Measurements from ENCODE around the gene BMP10. TPM values are rescaled to one million over a fixed set of nuclear protein-coding genes. Genes with fewer than 3 reads are reported as not detected.

BMP10 gene
- total and polyA plus RNA-seq, 9 donors = not detected

GRCh38 chr2:68825866-68826265 lies 45.3 kb downstream of the BMP10 start:
- Histone ChIP-seq H3K27ac (no peak overlapping the region), H3K4me1 (ENCODE audit: insufficient read depth) (peaks cover 10% of the 10 kb centered on the region), H3K9me3 (no peaks in the 10 kb centered on the region), H3K36me3 (no peaks in the 10 kb centered on the region), H3K4me3 (no peak overlapping the region), H3K27me3 (no peaks in the 10 kb centered on the region)
- intact Hi-C loops (cut with DNase I) = loop anchor here in 1 of 4 donors (10.0 kb wide), 1 partner anchor 79 kb away; no protein-coding TSS in a partner anchor
- 88 to 93% (median 90%) methylated on average over 5 of the region's 5 CpGs for WGBS, 3 donors
- TF ChIP-seq EP300 (IDR thresholded peaks at IDR 0.05) (no peak), CTCF (IDR thresholded peaks at IDR 0.05) (no peak), POLR2A (IDR thresholded peaks at IDR 0.05) (no peak)
- DNase-seq = no peak

GRCh38 chr2:68824831-68825230 lies 46.4 kb downstream of the BMP10 start:
- Histone ChIP-seq H3K27me3 (no peaks in the 10 kb centered on the region), H3K9me3 (no peaks in the 10 kb centered on the region), H3K36me3 (no peaks in the 10 kb centered on the region), H3K4me3 (no peak overlapping the region), H3K27ac (no peak overlapping the region), H3K4me1 (ENCODE audit: insufficient read depth) (peaks cover 12% of the 10 kb centered on the region)
- no peak for DNase-seq
- WGBS, 3 donors = 49 to 54% (median 54%) methylated on average over 2 of the region's 2 CpGs
- TF ChIP-seq EP300 (IDR thresholded peaks at IDR 0.05) (no peak), POLR2A (IDR thresholded peaks at IDR 0.05) (no peak), CTCF (IDR thresholded peaks at IDR 0.05) (no peak)
- intact Hi-C loops (cut with DNase I) = loop anchor here in 1 of 4 donors (10.0 kb wide), 1 partner anchor 80 kb away; no protein-coding TSS in a partner anchor

- Histone ChIP-seq H3K4me3 (no peak overlapping the region), H3K4me1 (ENCODE audit: insufficient read depth) (peaks cover 5% of the 10 kb centered on the region), H3K27ac (no peak overlapping the region), H3K9me3 (no peaks in the 10 kb centered on the region), H3K36me3 (no peaks in the 10 kb centered on the region), H3K27me3 (no peaks in the 10 kb centered on the region)
- intact Hi-C loops (cut with DNase I) = loop anchor here in 1 of 4 donors (10.0 kb wide), 1 partner anchor 82 kb away; no protein-coding TSS in a partner anchor
- no peak for DNase-seq
- no peak for TF ChIP-seq POLR2A (IDR thresholded peaks at IDR 0.05)
- no peak for TF ChIP-seq CTCF (IDR thresholded peaks at IDR 0.05)
- WGBS, 3 donors = 94 to 96% (median 94%) methylated on average over 15 of the region's 15 CpGs
Measured at GRCh38 chr2:68822207-68822872, 48.9 kb downstream of the BMP10 start.

GRCh38 chr2:68819556-68819955 lies 51.6 kb downstream of the BMP10 start:
- H3K9me3 ChIP-seq = no peaks in the 10 kb centered on the region
- 9 to 38% (median 11%) methylated on average over 6 of the region's 6 CpGs for WGBS, 3 donors
- peaks cover 5% of the 10 kb centered on the region for H3K4me1 ChIP-seq (ENCODE audit: insufficient read depth)
- H3K36me3 ChIP-seq = no peaks in the 10 kb centered on the region
- no peak overlapping the region for H3K27ac ChIP-seq
- no peak overlapping the region for H3K4me3 ChIP-seq
- no peak for DNase-seq
- TF ChIP-seq CTCF (IDR thresholded peaks at IDR 0.05) = no peak
- TF ChIP-seq POLR2A (IDR thresholded peaks at IDR 0.05) = no peak
- TF ChIP-seq EP300 (IDR thresholded peaks at IDR 0.05) = no peak
- intact Hi-C loops (cut with DNase I) = no loop called here
- H3K27me3 ChIP-seq = no peaks in the 10 kb centered on the region

Data from ovary (tissue), 9 donors.